ENCODE data around the gene TIA1. TPM values are rescaled to one million over a fixed set of nuclear protein-coding genes. Genes with fewer than 3 reads are reported as not detected.
A peak's percentile ranks its signal among the peaks of the same experiment; 100 is the strongest.
"Not testable (repeated sequence)": the region's sequence is repeated elsewhere in the genome, so short reads cannot be mapped to it uniquely, and the experiment has no call there.

Gene TIA1
- total RNA-seq, 2 experiments from 2014 or later = 121 to 129 TPM

DNA sequence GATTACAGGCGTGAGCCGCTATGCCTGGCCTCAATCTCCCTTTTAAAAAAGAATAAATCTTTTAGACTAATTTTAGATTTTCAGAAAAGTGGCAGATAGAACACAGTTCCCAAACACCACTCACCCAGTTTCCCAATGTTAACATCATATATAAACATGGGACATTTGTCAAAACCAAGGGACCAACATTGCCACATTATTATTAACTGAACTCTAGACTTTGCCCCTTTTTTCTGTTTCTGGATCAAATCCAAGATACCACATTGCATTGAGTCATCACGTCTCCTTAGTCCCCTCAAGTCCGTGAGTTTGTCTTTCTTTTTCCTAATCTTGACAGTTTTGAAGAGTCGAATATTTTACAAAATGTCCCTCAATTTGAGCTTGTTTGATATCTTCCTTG, 60.0 kb downstream of the TIA1 start:
- no peaks in the 10 kb centered on the region for H3K9me2 ChIP-seq (ENCODE audit: insufficient read depth, low read length)
- intact Hi-C loops (cut with micrococcal nuclease; ENCODE audit: unreplicated experiment) = no loop called here
- H3K9me3 ChIP-seq (ENCODE audit: low read length) = no peaks in the 10 kb centered on the region
- peaks cover 16% of the 10 kb centered on the region; the same call in 1 of the 2 replicates for H3K79me2 ChIP-seq (ENCODE audit: insufficient read depth, low read depth, low read length)
- no peak for DNase-seq (ENCODE audit: low spot score)
- H3K4me2 ChIP-seq (ENCODE audit: low read length) = no peak overlapping the region
- CTCF ChIA-PET (ENCODE audit: unreplicated experiment) = no interaction called here
- H4K20me1 ChIP-seq (ENCODE audit: insufficient read depth, low read length) = no peaks in the 10 kb centered on the region
- TSS peak; percentile 61 for BruUV-seq (replicated peaks)
- H3K4me1 ChIP-seq (ENCODE audit: insufficient read depth, low read length, poor library complexity, severe bottlenecking) = peaks cover 8% of the 10 kb centered on the region
- no peak overlapping the region for H2AFZ ChIP-seq (ENCODE audit: low read length)
- no peaks in the 10 kb centered on the region for H3K36me3 ChIP-seq (ENCODE audit: insufficient read depth, low read length)
- TF ChIP-seq EZH2phosphoT487 (IDR thresholded peaks at IDR 0.05; ENCODE audit: borderline replicate concordance, low read depth, low read length) = no peak
- TF ChIP-seq, protein P1, sequence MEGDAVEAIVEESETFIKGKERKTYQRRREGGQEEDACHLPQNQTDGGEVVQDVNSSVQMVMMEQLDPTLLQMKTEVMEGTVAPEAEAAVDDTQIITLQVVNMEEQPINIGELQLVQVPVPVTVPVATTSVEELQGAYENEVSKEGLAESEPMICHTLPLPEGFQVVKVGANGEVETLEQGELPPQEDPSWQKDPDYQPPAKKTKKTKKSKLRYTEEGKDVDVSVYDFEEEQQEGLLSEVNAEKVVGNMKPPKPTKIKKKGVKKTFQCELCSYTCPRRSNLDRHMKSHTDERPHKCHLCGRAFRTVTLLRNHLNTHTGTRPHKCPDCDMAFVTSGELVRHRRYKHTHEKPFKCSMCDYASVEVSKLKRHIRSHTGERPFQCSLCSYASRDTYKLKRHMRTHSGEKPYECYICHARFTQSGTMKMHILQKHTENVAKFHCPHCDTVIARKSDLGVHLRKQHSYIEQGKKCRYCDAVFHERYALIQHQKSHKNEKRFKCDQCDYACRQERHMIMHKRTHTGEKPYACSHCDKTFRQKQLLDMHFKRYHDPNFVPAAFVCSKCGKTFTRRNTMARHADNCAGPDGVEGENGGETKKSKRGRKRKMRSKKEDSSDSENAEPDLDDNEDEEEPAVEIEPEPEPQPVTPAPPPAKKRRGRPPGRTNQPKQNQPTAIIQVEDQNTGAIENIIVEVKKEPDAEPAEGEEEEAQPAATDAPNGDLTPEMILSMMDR (conservative IDR thresholded peaks at IDR 0.05; ENCODE audit: low read length) = no peak
- POLR2A ChIA-PET = no interaction called here
- no peak overlapping the region for H3K4me3 ChIP-seq (ENCODE audit: low read depth, low read length, poor library complexity, severe bottlenecking)
- no peak overlapping the region for H3K27ac ChIP-seq (ENCODE audit: low read depth, low read length, poor library complexity, severe bottlenecking)

DNA sequence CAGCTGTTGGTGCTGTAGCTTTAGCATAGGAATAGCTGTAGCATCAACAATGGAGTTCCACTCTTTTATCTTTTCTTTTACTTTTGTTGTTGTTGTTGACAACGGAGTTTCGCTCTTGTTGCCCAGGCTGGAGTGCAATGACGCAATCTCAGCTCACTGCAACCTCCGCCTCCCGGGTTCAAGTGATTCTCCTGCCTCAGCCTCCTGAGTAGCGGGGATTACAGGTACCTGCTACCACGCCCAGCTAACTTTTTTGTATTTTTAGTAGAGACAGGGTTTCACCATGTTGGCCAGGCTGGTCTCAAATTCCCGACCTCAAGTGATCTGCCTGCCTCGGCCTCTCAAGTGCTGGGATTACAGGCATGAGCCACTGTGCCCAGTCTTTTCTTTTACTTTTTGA, 61.3 kb downstream of the TIA1 start:
- H3K4me1 ChIP-seq (ENCODE audit: insufficient read depth, low read length, poor library complexity, severe bottlenecking) = peaks cover 17% of the 10 kb centered on the region
- H3K4me2 ChIP-seq (ENCODE audit: low read length); H3K9me3 ChIP-seq (ENCODE audit: low read length); H2AFZ ChIP-seq (ENCODE audit: low read length); DNase-seq (ENCODE audit: low spot score); H3K36me3 ChIP-seq (ENCODE audit: insufficient read depth, low read length); H3K27ac ChIP-seq (ENCODE audit: low read depth, low read length, poor library complexity, severe bottlenecking); BruUV-seq (replicated peaks); H4K20me1 ChIP-seq (ENCODE audit: insufficient read depth, low read length); CTCF ChIA-PET (ENCODE audit: unreplicated experiment); H3K4me3 ChIP-seq (ENCODE audit: low read depth, low read length, poor library complexity, severe bottlenecking); H3K9me2 ChIP-seq (ENCODE audit: insufficient read depth, low read length); intact Hi-C loops (cut with micrococcal nuclease; ENCODE audit: unreplicated experiment); POLR2A ChIA-PET: not testable (repeated sequence)
- H3K79me2 ChIP-seq (ENCODE audit: insufficient read depth, low read depth, low read length) = peaks cover 16% of the 10 kb centered on the region; the same call in 1 of the 2 replicates

DNA sequence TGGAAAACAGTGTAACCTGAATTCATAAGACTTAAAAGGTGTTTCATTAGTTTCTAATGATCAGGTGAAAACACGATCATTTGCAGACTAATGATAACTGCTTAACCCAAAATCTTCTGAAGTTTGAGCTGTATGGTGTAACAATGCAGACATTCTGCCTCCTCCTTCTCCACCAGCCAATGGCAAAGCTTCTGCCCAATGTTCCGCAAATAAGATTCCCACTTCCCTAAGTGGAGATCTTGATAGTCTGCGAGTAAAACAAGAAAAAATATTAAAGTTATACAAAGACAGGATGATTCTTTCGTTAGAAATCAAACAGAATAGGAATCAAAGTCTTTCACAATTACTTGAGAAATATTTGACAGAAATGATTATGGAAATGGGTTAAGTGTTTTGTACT, 65.7 kb downstream of the TIA1 start:
- H3K4me2 ChIP-seq (ENCODE audit: low read length) = peak overlapping the region; percentile 79; the same call in 1 of the 2 replicates
- no peaks in the 10 kb centered on the region for H3K9me3 ChIP-seq (ENCODE audit: low read length)
- no peak for DNase-seq (ENCODE audit: low spot score)
- peak overlapping the region; percentile 20; the same call in 1 of the 2 replicates for H2AFZ ChIP-seq (ENCODE audit: low read length)
- H3K9me2 ChIP-seq (ENCODE audit: insufficient read depth, low read length) = no peaks in the 10 kb centered on the region
- no peak for TF ChIP-seq EZH2phosphoT487 (IDR thresholded peaks at IDR 0.05; ENCODE audit: borderline replicate concordance, low read depth, low read length)
- TF ChIP-seq, protein P1 (conservative IDR thresholded peaks at IDR 0.05; ENCODE audit: low read length) = no peak
- H3K4me3 ChIP-seq (ENCODE audit: low read depth, low read length, poor library complexity, severe bottlenecking) = no peak overlapping the region
- ChIA-PET POLR2A (interaction anchor here (0.6 to 2.8 kb wide), 5 partner anchors 8 to 403 kb away, joined by 3 to 32 read pairs (median 6); partner anchors contain the start of genes C2orf42 and SNRPG), CTCF (ENCODE audit: unreplicated experiment) (no interaction called here)
- no TSS peak for BruUV-seq (replicated peaks)
- peaks cover 30% of the 10 kb centered on the region for H3K4me1 ChIP-seq (ENCODE audit: insufficient read depth, low read length, poor library complexity, severe bottlenecking)
- peak overlapping the region; percentile 81 for H3K27ac ChIP-seq (ENCODE audit: low read depth, low read length, poor library complexity, severe bottlenecking)
- intact Hi-C loops (cut with micrococcal nuclease; ENCODE audit: unreplicated experiment) = no loop called here
- no peaks in the 10 kb centered on the region for H4K20me1 ChIP-seq (ENCODE audit: insufficient read depth, low read length)
- H3K36me3 ChIP-seq (ENCODE audit: insufficient read depth, low read length) = peaks cover 20% of the 10 kb centered on the region
- no peaks in the 10 kb centered on the region for H3K79me2 ChIP-seq (ENCODE audit: insufficient read depth, low read depth, low read length)
